HCT116 (cell line): ENCODE data around the gene ITGB1. TPM values are rescaled to one million over a fixed set of nuclear protein-coding genes. Genes with fewer than 3 reads are reported as not detected.

Source experiments
- ATAC-seq: fragments of 200-7000 bp; cut with Tn5 transposase; 2 replicates; pipeline ENCODE4 v1.9.1; 2020; ENCODE audit warnings: mild to moderate bottlenecking, moderate library complexity
- BruUV-seq: library from RNA; stranded (reverse); fragments of 400-500 nt; replicated peaks from 2 replicates; lab custom pipeline; 2021; lab: Mats Ljungman, UMichigan
- CTCF ChIA-PET: fragments of 300-600 bp; sonication (Branson Sonifier 250); formaldehyde crosslinking; loops from one replicate; lab custom pipeline; 2021; ENCODE audit warnings: antibody characterized with exemption; lab: Charles Lee
- POLR2A ChIA-PET: fragments of 300-600, 350-600 bp; sonication (Branson Sonifier 250); formaldehyde crosslinking; loops from one replicate; lab custom pipeline; 2021; ENCODE audit warnings: antibody characterized with exemption; lab: Charles Lee
- RAD21 ChIA-PET, 2 experiments: fragments of 300-600 bp; sonication (Branson Sonifier 250); formaldehyde crosslinking; loops; one replicate each; lab custom pipeline; 2023; ENCODE audit warnings: low total read pairs in 2 of 2; ENCODE audit not compliant: uncharacterized antibody in 2 of 2, unreplicated experiment in 2 of 2, low non-redundant PET in 1 of 2; lab: Charles Lee
- DNase-seq: peaks from one replicate; pipeline ENCODE4 v3.0.0-alpha.2; 2010; ENCODE audit warnings: low read depth, low spot score
- H2AFZ ChIP-seq: fragments of 200-600 bp; shearing (Covaris generic), sonication (generic); 2 replicates; pipeline ENCODE4 v1.6.1; 2017; ENCODE audit warnings: low read depth, mixed run types, mixed read lengths, antibody characterized with exemption, low read length; ENCODE audit not compliant: poor library complexity, severe bottlenecking
- H3K27ac ChIP-seq: 2 replicates; pipeline ENCODE4 v1.5.1; 2012; ENCODE audit warnings: low read depth, low read length
- H3K27me3 ChIP-seq: fragments of 200-600 bp; sonication (generic); 2 replicates; pipeline ENCODE4 v1.6.1; 2016; ENCODE audit warnings: mixed run types, low read length, mixed read lengths; ENCODE audit not compliant: insufficient read depth
- H3K36me3 ChIP-seq, 2 experiments: fragments of 200-500 bp in 1 of 2; fragments of 200-600 bp in 1 of 2; sonication (Bioruptor generic) in 1 of 2; sonication (generic) in 1 of 2; 2 replicates each; pipeline versions ENCODE4 v1.5.1 to v1.6.1; 2014 to 2016; ENCODE audit warnings: low read length in 2 of 2, inconsistent platforms in 1 of 2, mixed read lengths in 1 of 2, mixed run types in 1 of 2; ENCODE audit not compliant: insufficient read depth in 2 of 2, control insufficient read depth in 1 of 2
- H3K4me1 ChIP-seq, 2 experiments: fragments of 200-600 bp in 1 of 2; sonication (generic) in 1 of 2; 2 replicates each; pipeline versions ENCODE4 v1.5.1 to v1.6.1; 2012 to 2017; ENCODE audit warnings: low read length in 2 of 2, inconsistent platforms in 1 of 2, mild to moderate bottlenecking in 1 of 2, mixed read lengths in 1 of 2, mixed run types in 1 of 2, moderate library complexity in 1 of 2; ENCODE audit not compliant: insufficient read depth in 2 of 2, control insufficient read depth in 1 of 2
- H3K4me2 ChIP-seq: fragments of 200-600 bp; sonication (generic); 2 replicates; pipeline ENCODE4 v1.6.1; 2017; ENCODE audit warnings: mixed run types, low read length, mixed read lengths
- H3K4me3 ChIP-seq, 2 experiments: fragments of 200-600 bp in 1 of 2; sonication (generic) in 1 of 2; replicated peaks in 1 of 2; 2 replicates each; pipeline ENCODE4 v1.5.1; 2011 to 2016; ENCODE audit warnings: low read length in 2 of 2, control low read depth in 1 of 2, low read depth in 1 of 2, mild to moderate bottlenecking in 1 of 2, mixed read lengths in 1 of 2, mixed run types in 1 of 2
- H3K79me2 ChIP-seq: fragments of 200-600 bp; sonication (generic); 2 replicates; pipeline ENCODE4 v1.6.1; 2017; ENCODE audit warnings: mild to moderate bottlenecking, mixed run types, low read length, moderate library complexity, mixed read lengths; ENCODE audit not compliant: insufficient read depth
- H3K9ac ChIP-seq: fragments of 200-600 bp; sonication (generic); 2 replicates; pipeline ENCODE4 v1.6.1; 2016; ENCODE audit warnings: low read length, mixed read lengths
- H3K9me2 ChIP-seq: fragments of 200-600 bp; sonication (generic), shearing (Covaris generic); 2 replicates; pipeline ENCODE4 v1.6.1; 2017; ENCODE audit warnings: mixed run types, mild to moderate bottlenecking, moderate library complexity; ENCODE audit not compliant: insufficient read depth
- H3K9me3 ChIP-seq, 2 experiments: fragments of 200-500 bp in 1 of 2; fragments of 200-600 bp in 1 of 2; sonication (Bioruptor generic) in 1 of 2; sonication (generic) in 1 of 2; 2 replicates each; pipeline ENCODE4 v1.6.1; 2014 to 2017; ENCODE audit warnings: low read length in 2 of 2, mixed read lengths in 2 of 2, inconsistent platforms in 1 of 2, low read depth in 1 of 2, mild to moderate bottlenecking in 1 of 2, mixed run types in 1 of 2, moderate library complexity in 1 of 2; ENCODE audit not compliant: control insufficient read depth in 1 of 2, insufficient read depth in 1 of 2
- H4K20me1 ChIP-seq: fragments of 200-600 bp; sonication (generic), shearing (Covaris generic); 2 replicates; pipeline ENCODE4 v1.6.1; 2017; ENCODE audit warnings: mixed run types, mild to moderate bottlenecking, moderate library complexity; ENCODE audit not compliant: insufficient read depth
- ATF3 ChIP-seq: IDR thresholded peaks from 2 replicates; pipeline ENCODE4 v1.6.1; 2012
- CEBPB ChIP-seq: IDR thresholded peaks from 2 replicates; pipeline ENCODE4 v1.6.1; 2012; ENCODE audit warnings: low read depth
- EGR1 ChIP-seq: IDR thresholded peaks from 2 replicates; pipeline ENCODE4 v1.6.1; 2012; ENCODE audit warnings: low read depth
- ELF1 ChIP-seq: IDR thresholded peaks from 2 replicates; pipeline ENCODE4 v1.6.1; 2012; ENCODE audit warnings: low read depth, borderline replicate concordance
- EZH2 ChIP-seq: fragments of 200-600 bp; sonication (generic); IDR thresholded peaks from 2 replicates; pipeline ENCODE4 v1.6.1; 2017; ENCODE audit warnings: antibody characterized with exemption, mixed run types
- EZH2phosphoT487 ChIP-seq: fragments of 200-600 bp; IDR thresholded peaks from 2 replicates; pipeline ENCODE4 v1.6.1; 2018; ENCODE audit warnings: antibody characterized with exemption, borderline replicate concordance
- FOSL1 ChIP-seq: IDR thresholded peaks from 2 replicates; pipeline ENCODE4 v1.6.1; 2012; ENCODE audit warnings: low read depth
- POLR2A ChIP-seq: IDR thresholded peaks from 2 replicates; pipeline ENCODE4 v1.7.0; 2011; ENCODE audit warnings: borderline replicate concordance; ENCODE audit not compliant: insufficient read depth, insufficient read length; ENCODE audit errors: extremely low read depth
- RAD21 ChIP-seq: IDR thresholded peaks from 2 replicates; pipeline ENCODE4 v1.6.1; 2012; ENCODE audit warnings: low read depth, mild to moderate bottlenecking
- REST ChIP-seq: IDR thresholded peaks from 2 replicates; pipeline ENCODE4 v1.6.1; 2012; ENCODE audit warnings: low read depth
- SIN3A ChIP-seq: IDR thresholded peaks from 2 replicates; pipeline ENCODE4 v1.6.1; 2012; ENCODE audit warnings: low read depth
- SRF ChIP-seq: IDR thresholded peaks from 2 replicates; pipeline ENCODE4 v1.6.1; 2012; ENCODE audit warnings: low read depth
- ZFX ChIP-seq: fragments of 450-650 bp; IDR thresholded peaks from 2 replicates; pipeline ENCODE4 v1.6.1; 2017
- ZNF274 ChIP-seq: fragments of 200-500 bp; sonication (Bioruptor generic); IDR thresholded peaks from 2 replicates; pipeline ENCODE4 v1.6.1; 2014; ENCODE audit warnings: mild to moderate bottlenecking, low read depth, low read length, inconsistent platforms
- intact Hi-C: fragments of 100-400 bp; cut with micrococcal nuclease; formaldehyde crosslinking; loops from 2 replicates; pipeline ENCODE4 v1.10.0; 2022
- total RNA-seq: library from RNA; stranded (reverse); gene quantifications from one replicate; pipeline ENCODE4 v1.2.1, GENCODE V29; 2021; ENCODE audit not compliant: unreplicated experiment
- TF ChIP-seq, protein P1 (sequence below): IDR thresholded peaks from 2 replicates; pipeline ENCODE4 v1.6.1; 2011; ENCODE audit warnings: mild to moderate bottlenecking, low read length, moderate library complexity; ENCODE audit not compliant: insufficient replicate concordance; ENCODE audit errors: extremely low read depth

ITGB1 gene
- total RNA-seq, 1 experiment from 2014 or later, result 366 TPM

DNA sequence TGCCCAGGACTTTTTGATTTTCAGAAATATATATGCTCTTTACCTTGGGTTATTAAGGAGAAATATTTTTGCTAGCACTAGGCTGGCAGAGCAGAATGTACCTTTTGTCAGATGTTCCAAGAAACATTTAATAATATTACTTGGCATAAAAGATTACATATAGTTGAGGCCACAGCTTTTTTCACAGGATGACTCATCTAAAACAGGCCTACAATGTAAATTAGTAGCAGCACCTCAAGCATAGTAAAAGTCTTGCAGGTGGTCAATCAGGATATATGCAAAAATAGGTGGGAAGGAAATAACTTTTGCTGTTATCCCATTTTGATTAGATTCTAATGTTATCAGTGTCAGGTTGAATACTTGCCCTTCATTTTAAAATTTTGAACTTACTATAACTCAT lies 14.9 kb upstream of the ITGB1 start:
- DNase-seq (no peak), ATAC-seq (no peak)
- RAD21 ChIA-PET, result no interaction called here
- intact Hi-C loops, result no loop called here
- POLR2A ChIA-PET, result interaction anchor here (1.0 to 1.5 kb wide), 2 partner anchors 9 to 11 kb away, joined by 3 read pairs; no protein-coding TSS in a partner anchor
- Histone ChIP-seq H3K9ac (peak overlapping the region; percentile 8; the same call in 1 of the 2 replicates), H3K4me2 (peak overlapping the region; percentile 64), H3K9me3 (no peaks in the 10 kb centered on the region), H3K9me2 (no peaks in the 10 kb centered on the region), H3K27ac (no peak overlapping the region), H3K79me2 (no peaks in the 10 kb centered on the region), H3K36me3 (no peaks in the 10 kb centered on the region), H3K27me3 (no peaks in the 10 kb centered on the region), H3K4me1 (peaks cover 23 to 30% of the 10 kb centered on the region in 2 experiments), H2AFZ (peak overlapping the region; percentile 73), H3K4me3 (no peak overlapping the region), H4K20me1 (no peaks in the 10 kb centered on the region)
- CTCF ChIA-PET, result no interaction called here
- TF ChIP-seq ZFX (no peak; the same call in 1 of the 2 replicates), FOSL1 (peak; percentile 26; the same call in 1 of the 2 replicates)
- BruUV-seq, result no TSS peak

DNA sequence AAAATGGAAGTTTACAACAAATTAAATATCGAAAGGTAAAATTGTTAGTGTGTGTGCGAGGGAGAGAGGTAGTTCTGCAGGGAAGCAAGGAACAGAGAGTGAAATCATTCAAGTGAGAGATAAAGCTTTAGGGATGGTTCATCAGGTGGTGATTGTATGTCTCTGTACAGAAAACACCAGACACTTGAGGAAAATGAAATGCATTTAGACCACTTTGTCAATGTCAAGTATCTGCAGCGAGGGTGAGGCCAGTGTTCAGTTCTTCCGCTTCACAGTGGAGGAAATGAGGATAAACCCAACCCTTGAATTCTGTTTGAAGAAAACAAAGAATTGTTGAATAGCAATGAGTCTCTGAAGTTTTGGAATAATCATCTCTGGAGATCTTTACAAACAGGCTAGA lies 14.4 kb upstream of the ITGB1 start:
- H3K9ac ChIP-seq, result peak overlapping the region; percentile 8; the same call in 1 of the 2 replicates
- peak overlapping the region; percentile 64 for H3K4me2 ChIP-seq
- H2AFZ ChIP-seq, result peak overlapping the region; percentile 73

More for the DNA sequence above, 14.4 kb upstream of the ITGB1 start:
- H3K9me3 ChIP-seq, result no peaks in the 10 kb centered on the region
- no peaks in the 10 kb centered on the region for H4K20me1 ChIP-seq
- ChIA-PET CTCF (no interaction called here), POLR2A (interaction anchor here (1.0 to 1.9 kb wide), 4 partner anchors 8 to 11 kb away, joined by 3 to 20 read pairs (median 3); no protein-coding TSS in a partner anchor), RAD21 (interaction anchor here in 1 of 2 experiments (1.2 kb wide), 1 partner anchor 8 kb away, joined by 3 read pairs; no protein-coding TSS in a partner anchor)
- no peaks in the 10 kb centered on the region for H3K36me3 ChIP-seq
- no peaks in the 10 kb centered on the region for H3K27me3 ChIP-seq
- peak overlapping the region in 1 of 2 experiments; percentile 14; a peak in 1 of 4 replicates for H3K4me3 ChIP-seq
- TF ChIP-seq, protein P1, sequence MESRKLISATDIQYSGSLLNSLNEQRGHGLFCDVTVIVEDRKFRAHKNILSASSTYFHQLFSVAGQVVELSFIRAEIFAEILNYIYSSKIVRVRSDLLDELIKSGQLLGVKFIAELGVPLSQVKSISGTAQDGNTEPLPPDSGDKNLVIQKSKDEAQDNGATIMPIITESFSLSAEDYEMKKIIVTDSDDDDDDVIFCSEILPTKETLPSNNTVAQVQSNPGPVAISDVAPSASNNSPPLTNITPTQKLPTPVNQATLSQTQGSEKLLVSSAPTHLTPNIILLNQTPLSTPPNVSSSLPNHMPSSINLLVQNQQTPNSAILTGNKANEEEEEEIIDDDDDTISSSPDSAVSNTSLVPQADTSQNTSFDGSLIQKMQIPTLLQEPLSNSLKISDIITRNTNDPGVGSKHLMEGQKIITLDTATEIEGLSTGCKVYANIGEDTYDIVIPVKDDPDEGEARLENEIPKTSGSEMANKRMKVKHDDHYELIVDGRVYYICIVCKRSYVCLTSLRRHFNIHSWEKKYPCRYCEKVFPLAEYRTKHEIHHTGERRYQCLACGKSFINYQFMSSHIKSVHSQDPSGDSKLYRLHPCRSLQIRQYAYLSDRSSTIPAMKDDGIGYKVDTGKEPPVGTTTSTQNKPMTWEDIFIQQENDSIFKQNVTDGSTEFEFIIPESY, result no peak
- TF ChIP-seq RAD21, result no peak
- no peak for TF ChIP-seq EZH2phosphoT487
- TF ChIP-seq ELF1, result no peak
- TF ChIP-seq EZH2, result no peak
- TF ChIP-seq SRF, result no peak
- no peak for TF ChIP-seq REST
- TF ChIP-seq SIN3A, result no peak
- TF ChIP-seq CEBPB, result no peak
- TF ChIP-seq ATF3, result no peak
- no peak for TF ChIP-seq POLR2A
- no peak for TF ChIP-seq FOSL1
- no peak for TF ChIP-seq ZNF274
- TF ChIP-seq EGR1, result no peak
- no peak for ATAC-seq
- no peak overlapping the region for H3K27ac ChIP-seq
- H3K79me2 ChIP-seq, result no peaks in the 10 kb centered on the region
- no peaks in the 10 kb centered on the region for H3K9me2 ChIP-seq
- BruUV-seq, result no TSS peak
- peaks cover 23 to 30% of the 10 kb centered on the region in 2 experiments for H3K4me1 ChIP-seq
- no peak for DNase-seq
- intact Hi-C loops, result no loop called here
